MCF 10A (cell line): ENCODE data around the gene CNTNAP2. TPM values are rescaled to one million over a fixed set of nuclear protein-coding genes. Genes with fewer than 3 reads are reported as not detected.

Experiments
- BruUV-seq: library from RNA; stranded (reverse); fragments of 400-500 nt; replicated peaks from 2 replicates; lab custom pipeline; 2021; lab: Mats Ljungman, UMichigan
- CTCF ChIA-PET: fragments of 300-600 bp; sonication (Branson Sonifier 250); formaldehyde crosslinking; extraction: SDS; loops from one replicate; lab custom pipeline; 2021; ENCODE audit warnings: antibody characterized with exemption, inconsistent platforms; lab: Yijun Ruan, JAX
- POLR2A ChIA-PET: fragments of 300-600, 350-650 bp; sonication (Branson Sonifier 250); formaldehyde crosslinking; extraction: SDS; loops from one replicate; lab custom pipeline; 2020; ENCODE audit warnings: antibody characterized with exemption, inconsistent platforms; lab: Yijun Ruan, JAX
- DNase-seq: peaks from one replicate; pipeline ENCODE4 v3.0.0-alpha.2; 2018; ENCODE audit not compliant: unreplicated experiment
- H3K27ac Mint-ChIP-seq: one replicate; pipeline ENCODE4 v1.8.0; 2022; ENCODE audit warnings: mild to moderate bottlenecking, low read depth, mixed read lengths; ENCODE audit not compliant: unreplicated experiment
- H3K27me3 Mint-ChIP-seq: one replicate; pipeline ENCODE4 v1.8.0; 2022; ENCODE audit warnings: mixed read lengths; ENCODE audit not compliant: insufficient read depth, unreplicated experiment
- H3K36me3 Mint-ChIP-seq: one replicate; pipeline ENCODE4 v1.8.0; 2022; ENCODE audit warnings: mild to moderate bottlenecking, moderate library complexity, mixed read lengths; ENCODE audit not compliant: insufficient read depth, unreplicated experiment
- H3K4me1 Mint-ChIP-seq: one replicate; pipeline ENCODE4 v1.8.0; 2022; ENCODE audit warnings: mixed read lengths; ENCODE audit not compliant: insufficient read depth, unreplicated experiment
- H3K4me3 Mint-ChIP-seq: one replicate; pipeline ENCODE4 v1.8.0; 2022; ENCODE audit warnings: mild to moderate bottlenecking, moderate library complexity, mixed read lengths; ENCODE audit not compliant: unreplicated experiment
- H3K9me3 Mint-ChIP-seq: one replicate; pipeline ENCODE4 v1.8.0; 2022; ENCODE audit warnings: mixed read lengths; ENCODE audit not compliant: unreplicated experiment
- intact Hi-C: fragments of 100-400 bp; cut with micrococcal nuclease; formaldehyde crosslinking; loops from 2 replicates; pipeline ENCODE4 v1.14.1; 2022
- total RNA-seq: library from RNA; stranded (reverse); gene quantifications from 2 replicates; pipeline ENCODE4 v1.2.3, GENCODE V29; 2022
- TF ChIP-seq, protein P1 (sequence below): fragments of 200-600 bp; IDR thresholded peaks from one replicate; pipeline ENCODE4 v1.8.0; 2022; ENCODE audit warnings: antibody characterized with exemption, mild to moderate bottlenecking; ENCODE audit not compliant: unreplicated experiment

Gene CNTNAP2
- total RNA-seq, 1 experiment from 2014 or later: 1.1 TPM

DNA sequence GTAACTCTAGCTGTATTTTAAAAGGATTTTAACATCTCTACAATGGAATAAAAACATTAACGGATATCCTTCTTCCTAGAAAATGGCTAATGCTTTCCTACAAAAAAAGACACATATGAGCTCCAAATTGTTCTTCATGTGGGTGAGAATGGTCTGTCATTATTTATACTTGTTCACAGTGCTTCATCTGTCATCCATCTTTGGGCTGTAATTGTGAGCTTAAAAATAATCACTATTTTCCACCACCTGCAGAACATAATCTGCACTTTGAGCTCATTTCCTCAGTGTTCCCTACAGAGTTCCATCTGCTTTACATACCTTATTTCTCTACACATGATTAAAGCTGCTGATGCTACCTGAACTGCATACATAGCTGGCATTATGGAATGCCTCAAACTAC, 1494.8 kb downstream of the CNTNAP2 start:
- no TSS peak for BruUV-seq
- intact Hi-C loops: no loop called here
- ChIA-PET CTCF (interaction anchor here (0.7 kb wide), 1 partner anchor 763 kb away, joined by 3 read pairs; no protein-coding TSS in a partner anchor), POLR2A (no interaction called here)
- TF ChIP-seq, protein P1, sequence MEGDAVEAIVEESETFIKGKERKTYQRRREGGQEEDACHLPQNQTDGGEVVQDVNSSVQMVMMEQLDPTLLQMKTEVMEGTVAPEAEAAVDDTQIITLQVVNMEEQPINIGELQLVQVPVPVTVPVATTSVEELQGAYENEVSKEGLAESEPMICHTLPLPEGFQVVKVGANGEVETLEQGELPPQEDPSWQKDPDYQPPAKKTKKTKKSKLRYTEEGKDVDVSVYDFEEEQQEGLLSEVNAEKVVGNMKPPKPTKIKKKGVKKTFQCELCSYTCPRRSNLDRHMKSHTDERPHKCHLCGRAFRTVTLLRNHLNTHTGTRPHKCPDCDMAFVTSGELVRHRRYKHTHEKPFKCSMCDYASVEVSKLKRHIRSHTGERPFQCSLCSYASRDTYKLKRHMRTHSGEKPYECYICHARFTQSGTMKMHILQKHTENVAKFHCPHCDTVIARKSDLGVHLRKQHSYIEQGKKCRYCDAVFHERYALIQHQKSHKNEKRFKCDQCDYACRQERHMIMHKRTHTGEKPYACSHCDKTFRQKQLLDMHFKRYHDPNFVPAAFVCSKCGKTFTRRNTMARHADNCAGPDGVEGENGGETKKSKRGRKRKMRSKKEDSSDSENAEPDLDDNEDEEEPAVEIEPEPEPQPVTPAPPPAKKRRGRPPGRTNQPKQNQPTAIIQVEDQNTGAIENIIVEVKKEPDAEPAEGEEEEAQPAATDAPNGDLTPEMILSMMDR: no peak
- peaks cover 19% of the 10 kb centered on the region for H3K9me3 Mint-ChIP-seq
- no peaks in the 10 kb centered on the region for H3K4me1 Mint-ChIP-seq
- H3K27ac Mint-ChIP-seq: no peak overlapping the region
- DNase-seq: no peak
- peaks cover 6% of the 10 kb centered on the region for H3K36me3 Mint-ChIP-seq
- no peak overlapping the region for H3K4me3 Mint-ChIP-seq
- H3K27me3 Mint-ChIP-seq: peaks cover 55% of the 10 kb centered on the region

DNA sequence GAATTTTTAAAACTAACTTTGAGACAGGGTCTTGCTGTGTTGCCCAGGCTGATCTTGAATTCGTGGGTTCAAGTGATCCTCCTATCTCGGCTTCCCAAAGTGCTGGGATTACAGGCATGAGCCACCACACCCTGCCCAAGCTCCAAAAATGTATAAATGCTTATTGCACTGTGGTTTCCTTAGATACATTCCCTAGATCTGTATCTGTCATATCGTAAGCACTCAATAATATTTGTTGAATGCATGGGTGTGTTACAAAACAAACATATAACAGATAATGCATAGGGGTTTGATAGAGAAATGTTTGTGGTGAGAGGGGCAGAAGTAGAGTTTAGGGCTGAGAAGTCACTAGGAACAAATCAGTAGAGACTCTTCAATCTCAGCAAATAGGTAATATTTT, 1518.7 kb downstream of the CNTNAP2 start:
- peaks cover 6% of the 10 kb centered on the region for H3K9me3 Mint-ChIP-seq
- TF ChIP-seq, protein P1: no peak
- CTCF ChIA-PET: no interaction called here
- H3K4me3 Mint-ChIP-seq: no peak overlapping the region
- no peak for DNase-seq
- H3K4me1 Mint-ChIP-seq: no peaks in the 10 kb centered on the region
- no peak overlapping the region for H3K27ac Mint-ChIP-seq
- BruUV-seq: no TSS peak
- H3K36me3 Mint-ChIP-seq: no peaks in the 10 kb centered on the region
- intact Hi-C loops: no loop called here
- H3K27me3 Mint-ChIP-seq: no peaks in the 10 kb centered on the region
- POLR2A ChIA-PET: no interaction called here

DNA sequence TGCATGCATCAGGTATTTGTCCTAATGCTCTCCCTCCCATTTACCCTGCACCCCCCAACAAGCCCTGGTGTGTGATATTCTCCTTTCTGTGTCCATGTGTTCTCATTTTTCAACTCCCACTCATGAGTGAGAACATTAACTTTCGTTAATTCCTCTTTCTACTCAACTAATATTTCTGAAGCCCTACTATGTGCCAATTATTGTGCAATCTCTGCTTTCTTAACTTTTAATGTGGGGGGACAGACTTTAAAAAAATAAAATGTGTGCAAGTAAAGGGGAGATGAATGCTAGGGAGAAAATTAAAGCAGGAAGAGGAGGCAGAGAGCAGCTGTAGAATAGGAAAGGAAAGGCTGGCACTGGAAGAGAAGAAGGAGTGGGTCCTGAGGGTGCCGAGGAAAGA, 1520.0 kb downstream of the CNTNAP2 start:
- no peak overlapping the region for H3K27ac Mint-ChIP-seq
- BruUV-seq: no TSS peak
- H3K36me3 Mint-ChIP-seq: no peaks in the 10 kb centered on the region
- no peaks in the 10 kb centered on the region for H3K4me1 Mint-ChIP-seq
- DNase-seq: no peak
- no peaks in the 10 kb centered on the region for H3K27me3 Mint-ChIP-seq
- peaks cover 6% of the 10 kb centered on the region for H3K9me3 Mint-ChIP-seq
- ChIA-PET POLR2A (no interaction called here), CTCF (no interaction called here)
- TF ChIP-seq, protein P1: no peak
- intact Hi-C loops: no loop called here
- no peak overlapping the region for H3K4me3 Mint-ChIP-seq

DNA sequence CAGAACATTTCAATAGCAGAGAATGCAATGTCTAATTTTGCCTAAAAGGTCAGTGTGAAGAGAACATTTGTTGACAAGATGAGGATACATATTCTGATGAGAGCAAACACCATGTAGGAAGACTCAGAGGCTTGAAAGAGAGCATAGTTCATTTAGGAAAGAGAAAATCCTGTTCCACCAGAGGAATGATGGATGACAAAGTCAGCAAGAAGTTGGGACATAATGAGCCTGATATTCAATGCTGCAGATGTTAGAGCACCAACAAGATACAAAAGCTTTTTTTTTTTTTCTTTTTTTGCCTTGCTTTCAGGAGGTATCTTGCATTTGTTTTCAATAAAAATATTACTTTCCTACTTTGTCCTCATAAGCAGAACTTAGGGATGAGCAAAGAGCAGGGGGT, 1522.0 kb downstream of the CNTNAP2 start:
- ChIA-PET POLR2A (no interaction called here), CTCF (interaction anchor here (0.6 kb wide), 1 partner anchor 19 kb away, joined by 3 read pairs; no protein-coding TSS in a partner anchor)
- intact Hi-C loops: no loop called here
- BruUV-seq: no TSS peak
- no peak for DNase-seq
- no peaks in the 10 kb centered on the region for H3K36me3 Mint-ChIP-seq
- H3K27me3 Mint-ChIP-seq: no peaks in the 10 kb centered on the region
- TF ChIP-seq, protein P1: no peak
- H3K27ac Mint-ChIP-seq: no peak overlapping the region
- H3K4me1 Mint-ChIP-seq: no peaks in the 10 kb centered on the region
- no peak overlapping the region for H3K4me3 Mint-ChIP-seq
- peaks cover 6% of the 10 kb centered on the region for H3K9me3 Mint-ChIP-seq
